Activated T-cell treated with anti-CD3 and anti-CD28 coated beads, Interleukin-2, amount 50 U/mL, for 24 hours (primary cell): ENCODE results near the gene DLX5.

Source experiments
- DNase-seq: peaks from one replicate; pipeline ENCODE4 v3.0.0-alpha.2; 2020
- H3K27ac Mint-ChIP-seq: 2 replicates; pipeline ENCODE4 v1.8.0; 2020; ENCODE audit warnings: mild to moderate bottlenecking, mixed read lengths
- H3K27me3 Mint-ChIP-seq: 2 replicates; pipeline ENCODE4 v1.8.0; 2020; ENCODE audit warnings: mixed read lengths
- H3K36me3 Mint-ChIP-seq: 2 replicates; pipeline ENCODE4 v1.8.0; 2020; ENCODE audit warnings: low read depth, mixed read lengths
- H3K4me1 Mint-ChIP-seq: 2 replicates; pipeline ENCODE4 v1.8.0; 2020; ENCODE audit warnings: low read depth, mixed read lengths
- H3K4me3 Mint-ChIP-seq: 2 replicates; pipeline ENCODE4 v1.8.0; 2020; ENCODE audit warnings: mild to moderate bottlenecking, moderate library complexity, mixed read lengths
- H3K9me3 Mint-ChIP-seq: 2 replicates; pipeline ENCODE4 v1.8.0; 2020; ENCODE audit warnings: mixed read lengths

Gene DLX5

DNA sequence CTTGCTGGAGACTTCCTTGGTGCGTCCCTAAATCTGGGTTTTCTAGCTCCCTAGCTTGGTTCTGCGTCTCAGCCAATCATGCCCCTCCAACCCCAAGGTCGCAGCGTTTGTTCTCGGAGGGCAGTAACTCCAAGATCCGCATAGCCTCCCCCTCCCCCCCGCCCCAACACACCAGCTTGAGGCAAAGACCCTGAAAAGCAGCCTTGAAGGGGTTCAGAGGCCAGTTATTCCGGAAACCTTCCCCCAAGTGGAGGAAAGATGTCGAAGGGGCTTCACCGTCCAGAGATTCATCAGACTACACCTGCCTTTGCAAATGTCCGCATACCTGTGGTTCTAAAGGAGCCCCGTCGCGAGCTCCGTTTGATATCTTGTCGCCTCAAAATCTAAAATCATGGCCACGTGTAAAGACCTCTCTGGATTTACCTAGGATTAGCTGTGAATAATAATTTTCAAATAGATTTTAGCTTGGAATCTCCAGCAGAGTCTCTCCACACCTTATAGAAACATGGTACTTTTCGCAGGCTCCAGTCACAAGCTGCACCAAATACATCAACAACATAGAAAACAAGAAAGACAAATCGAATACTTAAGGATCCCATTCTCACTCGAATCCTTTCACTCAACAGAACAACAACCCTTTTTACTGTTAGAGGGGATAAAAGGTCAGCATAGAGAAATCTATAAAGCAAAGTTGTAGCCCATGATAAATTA, 11.3 kb downstream of the DLX5 start:
- H3K27ac Mint-ChIP-seq = no peak overlapping the region
- H3K4me3 Mint-ChIP-seq = no peak overlapping the region
- H3K36me3 Mint-ChIP-seq = no peaks in the 10 kb centered on the region
- peaks cover 4% of the 10 kb centered on the region for H3K9me3 Mint-ChIP-seq
- H3K27me3 Mint-ChIP-seq = peaks cover 97% of the 10 kb centered on the region
- H3K4me1 Mint-ChIP-seq = peaks cover 9% of the 10 kb centered on the region
- no peak for DNase-seq

DNA sequence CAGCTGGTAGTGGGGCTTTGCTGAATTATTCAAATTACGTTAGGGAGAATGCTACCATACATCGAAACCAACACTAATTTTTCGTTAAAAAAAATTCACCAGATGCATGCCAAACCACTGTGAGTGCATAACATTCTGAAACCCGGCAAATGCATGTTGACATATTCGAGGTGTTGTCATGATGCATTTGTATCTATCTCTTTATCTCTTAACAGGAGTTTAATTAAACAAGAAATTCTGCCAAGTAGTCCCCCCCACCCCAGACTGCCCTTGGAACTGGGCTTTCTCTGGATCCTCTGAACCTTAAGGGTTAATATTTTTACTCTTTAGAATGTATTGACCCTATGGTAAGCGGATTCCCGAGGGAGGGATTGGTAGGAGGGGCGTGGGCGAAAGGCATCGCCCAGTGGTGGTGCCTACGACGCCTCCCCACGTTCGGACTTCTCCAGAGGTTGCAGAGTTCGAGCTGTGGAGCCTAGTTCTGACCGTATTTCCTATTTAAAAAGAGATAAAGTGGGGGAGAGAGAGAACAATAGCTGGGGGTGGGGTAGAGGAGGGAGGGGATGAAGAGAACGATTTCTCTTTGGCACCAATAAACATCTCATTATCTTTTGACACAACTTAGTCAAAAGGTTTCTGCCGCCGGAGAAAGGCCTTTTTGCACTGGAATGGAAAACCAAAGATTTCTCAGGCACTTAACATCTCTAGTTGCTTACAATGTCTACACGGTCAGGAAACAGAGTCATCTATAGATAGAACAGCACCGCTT, 12.1 kb downstream of the DLX5 start:
- Mint-ChIP-seq H3K27me3 (peaks cover 97% of the 10 kb centered on the region), H3K36me3 (no peaks in the 10 kb centered on the region), H3K4me1 (peaks cover 6% of the 10 kb centered on the region), H3K27ac (no peak overlapping the region), H3K4me3 (no peak overlapping the region), H3K9me3 (peaks cover 4% of the 10 kb centered on the region)
- DNase-seq = no peak

GRCh38 chr7:97011536-97012364, 12.9 kb downstream of the DLX5 start:
- H3K36me3 Mint-ChIP-seq = no peaks in the 10 kb centered on the region
- peaks cover 7% of the 10 kb centered on the region for H3K4me1 Mint-ChIP-seq
- peaks cover 4% of the 10 kb centered on the region for H3K9me3 Mint-ChIP-seq
- no peak overlapping the region for H3K4me3 Mint-ChIP-seq
- H3K27ac Mint-ChIP-seq = no peak overlapping the region
- DNase-seq = no peak
- peaks cover 97% of the 10 kb centered on the region for H3K27me3 Mint-ChIP-seq

GRCh38 chr7:97011104-97011503, 13.5 kb downstream of the DLX5 start:
- Mint-ChIP-seq H3K27me3 (peaks cover 95% of the 10 kb centered on the region), H3K9me3 (peaks cover 4% of the 10 kb centered on the region), H3K36me3 (no peaks in the 10 kb centered on the region), H3K27ac (no peak overlapping the region), H3K4me1 (peaks cover 11% of the 10 kb centered on the region), H3K4me3 (no peak overlapping the region)
- no peak for DNase-seq

DNA sequence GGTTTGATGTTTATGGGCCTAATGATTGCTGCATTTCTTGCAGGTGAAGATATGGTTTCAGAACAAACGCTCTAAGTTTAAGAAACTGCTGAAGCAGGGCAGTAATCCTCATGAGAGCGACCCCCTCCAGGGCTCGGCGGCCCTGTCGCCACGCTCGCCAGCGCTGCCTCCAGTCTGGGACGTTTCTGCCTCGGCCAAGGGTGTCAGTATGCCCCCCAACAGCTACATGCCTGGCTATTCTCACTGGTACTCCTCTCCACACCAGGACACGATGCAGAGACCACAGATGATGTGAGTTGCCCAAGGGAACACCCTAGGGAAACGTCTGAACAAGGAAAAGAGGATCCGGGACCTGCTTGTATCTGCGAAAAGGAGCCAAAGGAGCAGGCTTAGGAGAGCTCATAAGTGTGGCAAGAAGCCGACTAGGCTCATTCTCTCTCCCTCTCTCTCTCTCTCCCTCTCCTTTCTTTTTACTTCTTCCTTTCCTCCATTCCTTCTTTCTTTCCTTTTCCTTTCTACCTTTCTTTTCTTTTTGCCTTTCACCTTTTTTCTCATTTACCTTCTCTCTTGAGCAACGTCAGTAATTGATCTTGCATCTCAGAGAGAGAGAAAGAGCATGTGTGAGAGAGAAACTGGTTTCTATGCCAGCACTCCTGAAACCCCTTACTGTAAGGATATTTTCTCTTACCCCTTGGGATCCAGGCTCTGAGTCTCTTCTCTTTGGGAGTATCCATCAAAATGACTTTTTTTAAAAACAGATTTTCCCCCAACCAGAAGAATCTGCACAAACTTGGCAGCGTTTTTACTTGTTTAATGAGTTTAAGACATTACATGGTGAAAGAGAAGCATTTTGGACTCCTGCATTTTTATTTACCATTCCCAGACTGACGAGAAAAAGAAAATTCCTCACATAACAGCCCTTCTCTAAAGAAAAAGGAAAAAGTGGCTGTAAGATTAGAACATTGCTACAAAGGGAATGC, 14.6 kb downstream of the DLX5 start:
- H3K4me3 Mint-ChIP-seq = no peak overlapping the region
- no peaks in the 10 kb centered on the region for H3K36me3 Mint-ChIP-seq
- peaks cover 17% of the 10 kb centered on the region for H3K4me1 Mint-ChIP-seq
- H3K27me3 Mint-ChIP-seq = peaks cover 92% of the 10 kb centered on the region
- H3K9me3 Mint-ChIP-seq = peaks cover 4% of the 10 kb centered on the region
- DNase-seq = no peak
- no peak overlapping the region for H3K27ac Mint-ChIP-seq

GRCh38 chr7:97008275-97008917, 16.2 kb downstream of the DLX5 start:
- Mint-ChIP-seq H3K27me3 (peaks cover 91% of the 10 kb centered on the region), H3K36me3 (no peaks in the 10 kb centered on the region), H3K4me3 (no peak overlapping the region), H3K4me1 (peaks cover 25% of the 10 kb centered on the region), H3K27ac (no peak overlapping the region), H3K9me3 (peaks cover 3% of the 10 kb centered on the region)
- no peak for DNase-seq

DNA sequence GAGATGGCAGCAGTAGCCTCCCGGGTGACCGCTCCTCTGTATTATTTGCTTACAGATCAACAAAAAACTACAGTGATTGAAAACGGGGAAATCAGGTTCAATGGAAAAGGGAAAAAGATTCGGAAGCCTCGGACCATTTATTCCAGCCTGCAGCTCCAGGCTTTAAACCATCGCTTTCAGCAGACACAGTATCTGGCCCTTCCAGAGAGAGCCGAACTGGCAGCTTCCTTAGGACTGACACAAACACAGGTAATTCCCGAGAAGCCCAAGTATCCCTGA, 17.1 kb downstream of the DLX5 start:
- no peak for DNase-seq
- H3K4me1 Mint-ChIP-seq = peaks cover 27% of the 10 kb centered on the region
- peaks cover 91% of the 10 kb centered on the region for H3K27me3 Mint-ChIP-seq
- no peaks in the 10 kb centered on the region for H3K36me3 Mint-ChIP-seq
- H3K27ac Mint-ChIP-seq = no peak overlapping the region
- peaks cover 2% of the 10 kb centered on the region for H3K9me3 Mint-ChIP-seq
- no peak overlapping the region for H3K4me3 Mint-ChIP-seq

DNA sequence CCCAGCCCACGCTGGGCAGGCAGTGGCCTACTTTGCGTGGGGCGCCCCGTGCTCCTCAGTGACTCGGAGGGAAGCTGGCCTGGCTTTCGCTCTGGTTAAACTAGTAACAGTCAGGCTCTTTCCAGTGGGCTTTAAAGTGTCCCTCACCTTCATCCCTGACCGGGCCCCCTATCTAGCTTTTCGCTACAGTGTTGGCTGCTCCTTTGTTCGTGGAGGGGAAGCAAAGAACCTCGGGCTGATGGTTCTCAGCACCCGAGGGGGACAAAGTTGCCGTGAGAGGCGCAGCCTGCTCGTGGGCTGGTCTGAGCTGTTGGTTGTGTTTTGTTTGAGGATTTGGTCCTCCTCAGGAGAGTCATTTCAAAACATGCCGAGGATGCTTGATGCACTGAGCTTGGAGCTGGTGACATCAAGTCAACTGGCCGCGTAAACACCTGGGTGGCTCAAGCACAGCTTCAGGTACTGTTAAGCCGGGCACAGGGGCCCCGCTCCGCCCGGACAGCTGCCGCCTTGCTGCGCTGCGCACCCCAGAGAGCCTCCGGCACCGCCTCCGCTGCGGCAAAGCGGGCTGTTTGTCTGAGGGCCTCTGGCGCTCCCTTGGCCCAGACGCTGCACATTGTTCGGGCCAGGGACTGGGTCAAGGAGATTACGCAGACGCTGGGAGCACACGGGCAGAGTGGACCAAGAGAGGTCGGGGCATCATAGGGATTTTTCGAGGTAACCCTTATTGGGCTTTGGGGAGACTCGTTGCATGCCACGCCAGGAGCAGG, 17.6 kb downstream of the DLX5 start:
- Mint-ChIP-seq H3K36me3 (no peaks in the 10 kb centered on the region), H3K4me3 (peak overlapping the region; percentile 69), H3K27ac (no peak overlapping the region), H3K9me3 (peaks cover 2% of the 10 kb centered on the region), H3K27me3 (peaks cover 91% of the 10 kb centered on the region), H3K4me1 (peaks cover 27% of the 10 kb centered on the region)
- DNase-seq = no peak

DNA sequence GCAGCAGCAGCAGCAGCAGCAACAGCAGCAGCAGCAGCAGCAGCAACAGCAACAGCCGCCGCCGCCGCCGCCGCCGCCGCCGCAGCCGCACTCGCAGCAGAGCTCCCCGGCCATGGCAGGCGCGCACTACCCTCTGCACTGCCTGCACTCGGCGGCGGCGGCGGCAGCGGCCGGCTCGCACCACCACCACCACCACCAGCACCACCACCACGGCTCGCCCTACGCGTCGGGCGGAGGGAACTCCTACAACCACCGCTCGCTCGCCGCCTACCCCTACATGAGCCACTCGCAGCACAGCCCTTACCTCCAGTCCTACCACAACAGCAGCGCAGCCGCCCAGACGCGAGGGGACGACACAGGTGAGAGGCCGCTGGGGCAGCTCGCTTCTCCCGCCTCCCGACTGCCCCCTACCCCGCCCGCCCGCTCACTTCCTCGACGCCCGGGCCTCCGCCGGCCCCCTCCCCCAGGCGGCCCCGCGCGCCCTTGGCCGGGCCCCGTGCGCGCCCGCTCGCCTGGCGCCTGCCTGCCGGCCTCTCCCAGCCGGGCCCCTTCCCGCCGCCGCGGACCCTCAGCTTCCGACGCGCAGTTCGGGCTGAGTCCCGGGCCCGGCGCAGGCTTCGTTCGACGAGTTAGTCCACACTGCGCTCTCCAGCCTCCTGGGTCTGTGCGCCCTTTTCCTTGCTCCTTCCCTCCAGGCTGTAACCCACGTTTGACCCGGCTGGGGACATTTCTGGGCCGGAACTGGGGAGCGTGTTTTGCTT, 18.4 kb downstream of the DLX5 start:
- Mint-ChIP-seq H3K4me3 (peak overlapping the region; percentile 69), H3K27me3 (peaks cover 91% of the 10 kb centered on the region), H3K27ac (no peak overlapping the region), H3K9me3 (no peaks in the 10 kb centered on the region), H3K36me3 (no peaks in the 10 kb centered on the region), H3K4me1 (peaks cover 27% of the 10 kb centered on the region)
- DNase-seq = peak; percentile 64

DNA sequence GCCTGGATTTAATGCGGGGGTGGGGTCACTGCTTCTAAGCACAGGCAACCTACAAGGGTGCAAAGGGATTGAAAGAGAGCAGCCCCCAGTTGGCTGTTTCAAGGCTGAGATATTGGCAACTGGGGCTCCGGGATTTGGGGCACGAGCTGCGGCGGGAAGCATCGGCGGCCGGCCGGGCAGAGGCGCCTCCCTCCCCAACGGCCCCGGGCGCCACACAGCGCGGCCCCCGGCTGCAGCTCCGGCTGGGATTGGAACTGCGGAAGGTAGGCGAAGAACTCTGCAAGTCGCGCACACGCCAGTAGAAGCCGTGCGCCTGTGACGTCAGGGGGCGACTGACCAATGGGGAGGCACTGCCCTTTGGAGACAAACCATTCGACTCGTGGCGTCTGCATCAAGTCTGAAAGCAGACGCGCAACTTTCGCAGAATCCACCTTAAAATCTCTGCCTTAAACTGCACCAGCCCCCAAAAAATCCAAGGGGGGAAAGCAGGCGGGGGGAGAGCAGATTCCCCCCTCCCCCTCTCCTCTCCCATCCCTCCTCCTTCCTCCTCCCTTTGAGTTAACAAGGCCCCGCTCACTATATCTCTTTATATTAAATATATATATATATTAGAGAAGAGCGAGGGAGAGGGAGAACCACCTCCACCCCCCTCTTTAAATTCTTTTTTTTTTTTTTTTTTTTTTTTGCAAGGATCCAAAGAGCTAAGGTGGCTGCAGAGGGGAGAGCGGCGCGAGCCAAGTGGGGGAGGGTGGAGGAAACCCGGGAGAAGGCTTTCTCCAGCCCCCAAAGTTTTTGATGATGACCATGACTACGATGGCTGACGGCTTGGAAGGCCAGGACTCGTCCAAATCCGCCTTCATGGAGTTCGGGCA, 19.2 kb downstream of the DLX5 start, which contains the start of gene DLX6:
DLX6 (plus strand) TSS at position 371 of the 872 bp plus-strand sequence; CDS start at position 796, 425 bp downstream.
- Mint-ChIP-seq H3K27ac (no peak within 1 kb of the TSS), H3K27me3 (peaks cover 93% of the 10 kb centered on the region), H3K4me1 (peaks cover 27% of the 10 kb centered on the region), H3K4me3 (peak within 1 kb of the TSS; percentile 69), H3K36me3 (no peaks in the 10 kb centered on the region), H3K9me3 (no peaks in the 10 kb centered on the region)
- peak; percentile 53 for DNase-seq

DNA sequence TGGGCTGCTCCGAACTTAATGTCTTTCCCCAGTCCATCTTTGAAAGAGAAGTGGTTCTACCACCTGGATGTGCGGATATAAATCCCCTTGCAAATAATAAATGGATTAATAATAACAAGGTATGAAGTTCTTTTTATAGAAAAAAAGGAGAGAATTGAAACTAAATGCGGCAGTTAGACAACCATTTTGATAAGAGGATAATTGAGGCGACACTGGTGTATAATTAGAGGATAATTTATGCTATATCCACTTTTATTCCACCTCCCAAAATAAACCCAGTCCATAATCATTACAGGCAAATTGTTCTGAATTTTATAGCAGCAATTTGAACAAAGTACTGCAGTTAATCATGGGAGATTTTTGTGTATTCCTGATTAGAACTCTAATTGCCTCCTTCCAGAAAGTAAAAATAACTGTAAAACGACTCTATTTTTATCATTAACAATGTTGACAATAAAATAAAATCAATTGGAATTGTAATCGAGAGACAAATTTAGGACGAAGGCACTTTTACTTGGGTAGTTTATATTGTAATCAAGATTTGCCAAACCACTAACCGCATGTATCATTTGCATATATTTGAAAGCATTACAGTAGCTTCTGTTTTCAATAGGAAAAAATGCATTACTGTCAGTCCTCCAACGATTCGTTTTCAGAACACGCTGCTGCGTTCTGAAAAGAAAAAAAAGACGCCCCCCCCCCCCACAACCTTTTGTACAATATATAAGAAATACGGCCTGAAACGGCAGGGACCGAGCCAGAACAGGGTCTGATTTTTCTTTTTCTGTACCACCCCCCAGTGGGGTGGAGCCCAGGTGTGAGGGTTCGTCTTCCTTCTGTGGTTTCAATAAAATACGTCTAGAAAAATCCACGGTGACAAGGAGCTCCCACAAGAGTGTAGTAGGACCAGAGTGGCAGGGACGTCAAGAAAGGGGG, 20.1 kb downstream of the DLX5 start:
- Mint-ChIP-seq H3K9me3 (no peaks in the 10 kb centered on the region), H3K27me3 (peaks cover 93% of the 10 kb centered on the region), H3K4me1 (peaks cover 27% of the 10 kb centered on the region), H3K4me3 (peak overlapping the region; percentile 41), H3K27ac (no peak overlapping the region), H3K36me3 (no peaks in the 10 kb centered on the region)
- DNase-seq = no peak
